ENCODE data around the gene DCUN1D2. TPM values are rescaled to one million over a fixed set of nuclear protein-coding genes. Genes with fewer than 3 reads are reported as not detected.

Gene DCUN1D2
- total and polyA plus RNA-seq, 10 of the 15 experiments (the other 5 are each of a cell fraction or from before 2014, with no cell fraction given) = 2.5 to 23.6 (median 9.3) TPM

GRCh38 chr13:113486698-113487097, 3.8 kb downstream of the DCUN1D2 start:
- Histone ChIP-seq H3K9me3 (replicated peaks; ENCODE audit: control insufficient read depth, insufficient read depth, low read length) (no peaks in the 10 kb centered on the region), H2AFZ (ENCODE audit: control insufficient read depth, low read depth, low read length) (no peak overlapping the region), H3K79me2 (ENCODE audit: control insufficient read depth, insufficient read depth, low read length) (peaks cover 66% of the 10 kb centered on the region), H3K9ac (ENCODE audit: control insufficient read depth, insufficient read depth, low read length) (no peak overlapping the region), H3K36me3 (ENCODE audit: control insufficient read depth in 2 of 2, insufficient read depth in 2 of 2, low read length in 1 of 2) (no peaks in the 10 kb centered on the region; a peak in 1 of 4 replicates), H3K4me1 (ENCODE audit: control insufficient read depth, insufficient read depth, low read length) (peaks cover 19% of the 10 kb centered on the region), H4K20me1 (ENCODE audit: control insufficient read depth, insufficient read depth) (no peaks in the 10 kb centered on the region), H3K4me2 (ENCODE audit: control insufficient read depth, insufficient read depth) (no peak overlapping the region), H3K27me3 (replicated peaks in 1 of 2; ENCODE audit: control insufficient read depth in 2 of 2, insufficient read depth in 2 of 2, low read length in 1 of 2) (no peaks in the 10 kb centered on the region), H3K27ac (ENCODE audit: control insufficient read depth, insufficient read depth) (no peak overlapping the region), H3K4me3 (no peak overlapping the region)
- FAIRE-seq (no peak), DNase-seq (ENCODE audit: low read depth, low spot score) (no peak), ATAC-seq (no peak)
- ChIA-PET SMC1A (ENCODE audit: uncharacterized antibody, unreplicated experiment) (interaction anchor here (3.3 kb wide), 1 partner anchor 11 kb away, joined by 21 read pairs; no protein-coding TSS in a partner anchor), POLR2A (no interaction called here), CTCF (no interaction called here), RAD21 (ENCODE audit: unreplicated experiment) (no interaction called here)
- intact Hi-C loops (cut with micrococcal nuclease; ENCODE audit: unreplicated experiment) = no loop called here
- in situ Hi-C loops (cut with MboI) = no loop called here
- no TSS peak for BruUV-seq (replicated peaks)
- 99% methylated on average over 4 of the region's 4 CpGs for WGBS (ENCODE audit: insufficient coverage, insufficient replicate concordance, low lambda C conversion rate, missing lambda C conversion rate)
- TF ChIP-seq HCFC1 (IDR thresholded peaks at IDR 0.05; ENCODE audit: low read length) (no peak), SP1 (IDR thresholded peaks at IDR 0.05; ENCODE audit: low read depth, low read length) (no peak), CEBPB (IDR thresholded peaks at IDR 0.05; ENCODE audit: borderline replicate concordance in 1 of 2, low read depth in 2 of 2, low read length in 2 of 2) (no peak), LARP7 (IDR thresholded peaks at IDR 0.05) (no peak), BMI1 (IDR thresholded peaks at IDR 0.05; ENCODE audit: borderline replicate concordance) (no peak), SREBF1 (IDR thresholded peaks at IDR 0.05; ENCODE audit: low read length) (no peak), NR2C2 (IDR thresholded peaks at IDR 0.05; ENCODE audit: borderline replicate concordance, control insufficient read depth, insufficient read length, low read depth) (no peak), NFXL1 (IDR thresholded peaks at IDR 0.05; ENCODE audit: borderline replicate concordance) (no peak), NFYB (IDR thresholded peaks at IDR 0.05; ENCODE audit: insufficient read depth, low read depth, low read length) (no peak), CUX1 (IDR thresholded peaks at IDR 0.05; ENCODE audit: insufficient replicate concordance, low read depth, low read length) (no peak), POLR2AphosphoS5 (IDR thresholded peaks at IDR 0.05; ENCODE audit: low read length) (no peak), NR2F1 (conservative IDR thresholded peaks at IDR 0.05) (no peak), PRDM15 (CRISPR knock-in tag; IDR thresholded peaks at IDR 0.05) (no peak), MAX (IDR thresholded peaks at IDR 0.05; ENCODE audit: low read depth, low read length) (no peak)
